Stimulated activated CD8-positive, alpha-beta memory T cell treated with anti-CD3 and anti-CD28 coated beads, Interleukin-12 subunit alpha, Interleukin-12 subunit beta, amount 100 ng/mL, for 1 hour (primary cell): ENCODE data around the gene RNPEPL1.
"Not testable (repeated sequence)": the region's sequence is repeated elsewhere in the genome, so short reads cannot be mapped to it uniquely, and the experiment has no call there.

ENCODE experiments used
- DNase-seq: peaks from one replicate; pipeline ENCODE4 v3.0.0-alpha.2; 2020; ENCODE audit warnings: low read depth

The RNPEPL1 gene

GRCh38 chr2:240567872-240568677 is at the start of gene RNPEPL1:
Gene RNPEPL1 (plus strand): TSS chr2:240568484. CDS start chr2:240568587, 103 bp downstream.
- no peak for DNase-seq

GRCh38 chr2:240518981-240519380 is 49.3 kb upstream of the RNPEPL1 start:
- DNase-seq, result no peak

- DNase-seq, result no peak
Observed at GRCh38 chr2:240519396-240520129, 48.7 kb upstream of the RNPEPL1 start.

- DNase-seq, result no peak
Observed at GRCh38 chr2:240520130-240520973, 47.9 kb upstream of the RNPEPL1 start.

- no peak for DNase-seq
Observed at GRCh38 chr2:240520974-240521350, 47.3 kb upstream of the RNPEPL1 start.

- not testable (repeated sequence) for DNase-seq
Observed at GRCh38 chr2:240521885-240522284, 46.4 kb upstream of the RNPEPL1 start.

GRCh38 chr2:240522406-240522805 is 45.9 kb upstream of the RNPEPL1 start:
- no peak for DNase-seq

GRCh38 chr2:240523451-240524281 is 44.6 kb upstream of the RNPEPL1 start:
- DNase-seq, result no peak

- DNase-seq, result no peak
Observed at GRCh38 chr2:240524963-240525718, 43.1 kb upstream of the RNPEPL1 start.

- DNase-seq, result no peak
Observed at GRCh38 chr2:240525802-240526201, 42.5 kb upstream of the RNPEPL1 start.

- DNase-seq, result no peak
Observed at GRCh38 chr2:240526521-240526920, 41.8 kb upstream of the RNPEPL1 start.

- no peak for DNase-seq
Observed at GRCh38 chr2:240527153-240527750, 41.0 kb upstream of the RNPEPL1 start.

- DNase-seq, result no peak
Observed at GRCh38 chr2:240528406-240529040, 39.8 kb upstream of the RNPEPL1 start.

GRCh38 chr2:240529344-240529999 is 38.8 kb upstream of the RNPEPL1 start:
- DNase-seq, result no peak

GRCh38 chr2:240530181-240530580 is 38.1 kb upstream of the RNPEPL1 start:
- no peak for DNase-seq

GRCh38 chr2:240531038-240531437 is 37.2 kb upstream of the RNPEPL1 start:
- DNase-seq, result no peak

GRCh38 chr2:240532031-240532775 is 36.1 kb upstream of the RNPEPL1 start:
- DNase-seq, result no peak

GRCh38 chr2:240538031-240538780 is 30.1 kb upstream of the RNPEPL1 start:
- DNase-seq, result no peak
